GM19468 (cell line): ENCODE results near the gene NT5E.
A peak's percentile ranks its signal among the peaks of the same experiment; 100 is the strongest.
"Not testable (repeated sequence)": the region's sequence is repeated elsewhere in the genome, so short reads cannot be mapped to it uniquely, and the experiment has no call there.

Source experiments
- ATAC-seq: cut with Tn5 transposase; IDR thresholded peaks from one replicate; pipeline ENCODE4 v1.9.1; 2021; ENCODE audit warnings: mild to moderate bottlenecking, moderate library complexity, moderate number of reproducible peaks; ENCODE audit not compliant: unreplicated experiment; ENCODE audit errors: extremely low read depth

NT5E gene

DNA sequence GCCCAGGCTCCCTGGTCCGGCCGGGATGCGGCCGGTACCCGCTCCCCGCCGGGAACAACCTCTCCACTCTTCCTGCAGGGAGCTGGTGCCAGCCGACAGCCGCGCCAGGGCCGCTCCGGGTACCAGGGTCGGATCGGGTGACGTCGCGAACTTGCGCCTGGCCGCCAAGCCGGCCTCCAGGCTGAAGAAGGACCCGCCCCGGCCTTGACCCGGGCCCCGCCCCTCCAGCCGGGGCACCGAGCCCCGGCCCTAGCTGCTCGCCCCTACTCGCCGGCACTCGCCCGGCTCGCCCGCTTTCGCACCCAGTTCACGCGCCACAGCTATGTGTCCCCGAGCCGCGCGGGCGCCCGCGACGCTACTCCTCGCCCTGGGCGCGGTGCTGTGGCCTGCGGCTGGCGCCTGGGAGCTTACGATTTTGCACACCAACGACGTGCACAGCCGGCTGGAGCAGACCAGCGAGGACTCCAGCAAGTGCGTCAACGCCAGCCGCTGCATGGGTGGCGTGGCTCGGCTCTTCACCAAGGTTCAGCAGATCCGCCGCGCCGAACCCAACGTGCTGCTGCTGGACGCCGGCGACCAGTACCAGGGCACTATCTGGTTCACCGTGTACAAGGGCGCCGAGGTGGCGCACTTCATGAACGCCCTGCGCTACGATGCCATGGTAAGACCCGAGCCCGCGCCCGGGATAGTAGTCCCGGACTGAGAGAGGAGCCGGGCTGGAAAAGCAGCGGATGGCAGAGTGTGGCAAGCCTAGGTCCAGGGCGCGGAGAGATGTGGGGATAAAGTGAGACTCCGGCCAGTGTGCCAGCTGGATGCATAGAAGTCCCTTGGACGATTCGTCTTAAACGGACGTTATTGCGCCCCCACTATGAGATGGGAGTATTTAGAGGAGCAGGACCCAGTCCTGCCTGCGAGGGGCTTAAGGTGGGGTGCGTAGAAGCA lies at the start of gene NT5E:
Gene NT5E (plus strand): TSS at position 266 of the 942 bp plus-strand sequence. CDS start 57 bp downstream, at position 323.
- peak; percentile 69 for ATAC-seq

DNA sequence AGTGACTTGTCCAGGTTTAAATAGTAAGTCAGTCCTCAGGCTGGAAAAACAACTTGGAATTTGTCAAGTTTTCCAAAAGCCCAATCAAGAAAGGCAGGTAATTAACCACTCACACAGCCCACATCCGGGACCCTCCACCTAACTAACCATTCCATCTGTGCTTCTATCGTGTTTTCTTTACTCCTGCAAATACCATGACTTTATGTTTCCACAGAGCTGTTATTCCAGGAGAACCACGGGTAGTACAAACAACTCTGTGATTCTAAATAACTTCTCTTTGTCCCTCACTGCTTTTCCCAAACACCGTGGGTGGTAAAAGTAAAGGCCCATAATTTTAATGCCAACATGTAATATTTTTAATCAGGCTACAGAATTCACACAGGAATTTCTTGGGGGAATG lies 49.6 kb upstream of the NT5E start:
- no peak for ATAC-seq

DNA sequence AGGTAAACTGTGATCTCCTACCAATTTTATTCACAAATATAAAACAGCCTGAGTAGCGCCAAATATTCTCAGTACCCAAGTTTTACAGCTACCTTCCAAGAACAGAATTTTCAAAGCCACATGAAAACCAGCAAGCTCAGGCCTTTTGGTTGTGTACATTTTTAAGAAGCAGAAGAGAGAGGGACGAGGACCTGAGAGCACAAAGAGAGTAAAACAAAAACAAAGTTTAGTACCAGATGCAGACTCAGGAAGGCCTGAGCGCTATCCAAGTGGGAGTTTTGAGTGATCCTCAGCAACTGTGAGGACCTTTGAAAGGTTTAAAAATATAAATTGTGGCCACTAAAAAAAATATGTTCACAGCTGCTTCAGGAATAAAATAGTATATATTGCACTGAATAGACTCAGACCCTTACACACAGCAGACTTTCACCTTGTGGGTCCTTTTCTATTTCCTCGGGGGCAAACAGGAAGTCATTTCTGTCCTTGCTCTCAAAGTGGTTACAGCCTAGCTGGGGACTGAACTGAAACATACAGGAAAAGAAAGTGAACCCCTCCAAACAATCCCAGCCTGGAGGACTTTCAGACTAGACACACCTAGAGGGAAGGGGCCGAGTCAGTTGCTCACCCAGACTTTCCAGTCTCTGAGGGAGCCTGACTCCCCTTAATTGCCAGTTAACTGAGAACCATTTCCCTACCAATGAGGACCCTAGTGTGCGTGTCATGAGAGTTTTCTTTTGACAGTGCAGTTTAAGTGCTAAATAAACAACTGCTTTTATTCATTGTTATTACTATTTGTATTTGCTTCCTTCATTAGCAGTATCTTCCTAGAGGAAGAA lies 48.5 kb upstream of the NT5E start:
- no peak for ATAC-seq

DNA sequence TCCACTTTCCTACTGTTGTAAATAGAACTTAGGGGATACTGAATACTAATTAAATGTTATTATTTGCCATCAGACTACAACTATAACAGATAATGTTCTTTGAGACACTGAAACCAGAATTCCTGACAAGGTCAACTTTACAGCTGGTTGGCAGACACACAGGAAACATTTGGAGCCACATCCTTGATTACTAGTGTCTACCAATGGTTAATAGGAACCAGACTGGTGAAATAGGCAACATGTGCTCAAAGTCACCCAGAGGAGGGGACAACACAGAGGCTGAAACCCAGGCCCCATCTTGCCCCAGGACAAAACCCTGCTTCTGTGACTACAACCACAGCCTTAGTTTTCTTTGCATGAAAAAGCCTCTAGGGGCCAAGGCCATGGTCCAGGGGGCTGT lies 47.8 kb upstream of the NT5E start:
- no peak for ATAC-seq

DNA sequence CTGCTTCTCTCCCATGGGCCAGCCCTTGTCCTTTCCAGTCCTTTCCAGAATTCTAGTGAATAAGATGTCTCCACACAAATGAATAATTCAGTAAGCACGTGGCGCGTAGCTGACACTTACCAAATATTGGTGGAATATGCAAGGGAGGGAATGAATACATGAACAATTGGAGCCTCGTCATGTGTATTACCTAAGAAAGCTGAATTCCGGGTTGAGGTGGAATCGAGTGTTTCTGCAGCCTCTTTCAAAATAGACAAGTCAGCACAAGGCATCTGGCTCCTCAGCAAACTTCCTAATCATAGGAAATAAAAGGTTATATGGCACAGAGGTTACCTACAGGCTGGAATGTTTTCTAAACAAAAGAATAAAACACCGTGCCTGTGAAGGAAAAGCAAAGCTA lies 47.0 kb upstream of the NT5E start:
- ATAC-seq, result no peak

DNA sequence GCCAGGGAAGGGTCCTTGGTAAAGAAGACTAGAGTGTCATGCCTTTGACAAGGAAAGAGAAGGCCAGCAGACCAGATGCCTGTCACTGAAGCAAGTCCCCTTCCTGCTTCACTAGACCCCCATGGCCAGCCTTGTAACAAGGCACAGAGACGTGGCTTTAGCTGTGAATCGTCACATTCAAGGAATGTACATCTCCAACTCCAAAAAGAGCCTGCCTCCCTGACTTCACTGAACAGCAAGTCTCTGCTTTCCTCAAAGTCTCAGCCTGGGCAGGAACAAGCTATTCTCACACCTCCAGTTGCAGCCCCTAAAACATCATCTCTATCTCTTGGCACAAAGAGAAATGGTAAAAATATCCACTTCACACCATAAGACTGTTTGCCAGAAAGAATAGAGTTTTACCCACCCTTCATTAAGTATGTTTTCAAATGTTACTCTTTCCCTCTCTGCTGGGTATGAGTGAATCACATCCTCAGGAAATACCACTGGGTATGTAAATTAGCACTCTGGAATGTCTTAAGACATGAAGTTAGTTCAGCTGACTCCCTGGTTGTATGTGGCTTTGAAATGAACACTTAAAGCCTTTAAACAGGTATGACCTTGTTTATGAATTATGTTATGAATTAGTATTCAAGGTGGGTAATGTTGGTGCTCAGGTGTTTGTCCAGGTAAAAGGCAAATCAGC lies 46.4 kb upstream of the NT5E start:
- ATAC-seq, result no peak

DNA sequence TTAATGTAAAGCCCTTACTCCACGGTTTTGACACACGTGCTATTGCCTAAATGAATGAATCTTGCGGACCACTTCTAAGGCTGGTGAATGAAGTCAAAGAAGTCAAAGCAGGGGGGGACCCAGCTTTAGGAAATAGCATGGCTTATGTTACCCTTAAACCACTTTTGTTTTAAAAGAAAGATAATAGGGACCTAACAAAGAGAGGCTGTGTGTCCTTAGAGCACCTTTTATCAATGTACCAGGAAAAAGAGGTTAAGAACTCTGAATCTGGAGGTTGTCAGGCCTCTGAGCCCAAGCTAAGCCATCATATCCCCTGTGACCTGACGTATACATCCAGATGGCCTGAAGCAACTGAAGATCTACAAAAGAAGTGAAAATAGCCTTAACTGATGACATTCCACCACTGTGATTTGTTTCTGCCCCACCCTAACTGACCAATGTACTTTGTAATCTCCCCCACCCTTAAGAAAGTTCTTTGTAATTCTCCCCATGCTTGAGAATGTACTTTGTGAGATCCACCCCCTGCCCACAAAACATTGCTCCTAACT lies 45.8 kb upstream of the NT5E start:
- ATAC-seq, result not testable (repeated sequence)

DNA sequence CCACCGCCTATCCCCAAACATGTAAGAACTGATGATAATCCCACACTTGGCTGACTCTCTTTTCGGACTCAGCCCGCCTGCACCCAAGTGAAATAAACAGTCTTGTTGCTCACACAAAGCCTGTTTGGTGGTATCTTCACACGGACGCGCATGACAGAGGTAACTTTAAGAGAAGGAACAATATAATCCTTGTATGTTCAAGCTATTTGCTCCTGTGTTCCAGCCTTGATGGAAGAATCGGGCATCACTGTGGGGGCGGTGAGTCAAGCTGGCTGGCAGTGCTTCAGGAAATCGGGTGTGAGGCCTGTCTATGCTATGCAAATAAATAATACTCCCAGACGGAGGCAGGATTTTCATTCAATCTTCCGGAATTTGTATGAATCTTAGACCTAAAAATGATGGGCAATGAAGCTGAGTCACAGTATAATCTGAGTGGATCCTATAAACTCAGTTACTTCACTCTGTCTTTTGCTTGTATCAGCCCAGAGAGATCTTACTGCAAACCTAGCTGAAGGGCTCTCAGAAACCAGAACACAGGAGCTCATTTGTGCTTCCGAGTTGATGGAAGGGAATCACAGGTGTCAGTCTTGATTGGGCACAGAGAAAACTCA lies 45.2 kb upstream of the NT5E start:
- ATAC-seq, result no peak

DNA sequence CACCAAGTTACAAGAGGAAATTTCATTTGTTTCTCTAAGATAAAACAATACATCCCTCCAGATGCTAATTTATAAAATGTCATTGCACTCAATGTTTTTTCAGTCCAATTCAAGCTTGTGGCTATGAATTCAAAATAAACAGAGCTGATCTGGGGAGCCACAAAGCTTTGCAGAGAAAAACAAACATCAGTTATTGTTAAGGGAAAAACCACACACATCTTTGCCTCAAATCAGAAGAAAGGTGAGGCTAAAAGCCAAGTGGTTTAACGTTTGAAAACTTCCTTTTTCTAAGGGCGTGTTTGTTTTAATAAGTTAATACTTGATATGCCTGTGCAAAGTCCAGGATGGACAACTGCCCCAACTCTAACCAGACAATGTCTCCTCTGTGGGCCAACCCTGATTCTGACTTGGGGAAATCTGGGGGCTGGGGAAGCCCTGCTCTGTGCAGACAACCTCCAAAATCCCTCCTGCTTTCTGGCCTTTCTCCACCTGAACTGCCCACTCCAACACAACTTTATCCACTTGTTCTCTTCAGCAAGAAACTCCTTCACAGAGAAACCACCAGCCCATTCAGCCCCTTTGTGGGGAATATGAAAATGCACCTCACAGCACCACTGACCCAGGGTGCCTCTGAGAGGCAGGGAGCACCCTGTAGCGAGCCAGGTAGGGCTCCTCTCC lies 44.6 kb upstream of the NT5E start:
- ATAC-seq, result peak; percentile 60

DNA sequence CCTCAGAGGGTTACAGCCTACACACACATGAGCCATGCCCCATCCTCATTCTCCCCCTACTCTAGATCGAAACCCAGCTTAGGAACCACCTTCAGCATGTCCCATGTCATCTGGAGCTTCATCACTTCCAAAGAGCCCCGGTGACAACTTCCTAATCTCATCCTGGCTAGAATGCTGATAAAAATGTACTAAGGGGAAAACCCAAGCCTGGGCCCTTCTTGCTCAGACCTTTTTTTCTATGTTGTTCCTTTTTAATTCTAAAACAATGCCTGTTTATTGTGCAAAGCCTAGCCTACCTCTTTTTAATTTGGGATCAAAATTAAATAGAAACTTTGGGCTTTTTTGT lies 44.1 kb upstream of the NT5E start:
- ATAC-seq, result no peak

DNA sequence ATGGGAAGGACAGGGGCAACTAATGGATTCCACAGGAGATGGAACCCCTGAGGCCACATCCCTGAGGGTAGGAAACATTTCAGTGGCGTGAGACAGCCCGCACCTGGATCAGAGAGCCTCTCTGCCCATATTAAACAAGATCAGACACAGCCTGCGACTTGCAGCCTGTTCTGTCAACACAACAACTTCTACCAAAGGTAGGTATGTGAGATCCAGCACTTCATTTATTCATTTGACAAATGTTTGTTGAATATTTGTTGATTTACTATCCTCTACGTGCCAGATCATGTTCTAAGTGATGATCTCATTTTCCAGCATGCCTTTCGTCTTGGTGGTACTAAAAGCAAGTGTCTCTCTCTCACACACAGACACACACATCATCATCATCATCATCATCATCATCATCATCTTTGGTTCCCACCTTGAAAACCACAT lies 43.2 kb upstream of the NT5E start:
- no peak for ATAC-seq

DNA sequence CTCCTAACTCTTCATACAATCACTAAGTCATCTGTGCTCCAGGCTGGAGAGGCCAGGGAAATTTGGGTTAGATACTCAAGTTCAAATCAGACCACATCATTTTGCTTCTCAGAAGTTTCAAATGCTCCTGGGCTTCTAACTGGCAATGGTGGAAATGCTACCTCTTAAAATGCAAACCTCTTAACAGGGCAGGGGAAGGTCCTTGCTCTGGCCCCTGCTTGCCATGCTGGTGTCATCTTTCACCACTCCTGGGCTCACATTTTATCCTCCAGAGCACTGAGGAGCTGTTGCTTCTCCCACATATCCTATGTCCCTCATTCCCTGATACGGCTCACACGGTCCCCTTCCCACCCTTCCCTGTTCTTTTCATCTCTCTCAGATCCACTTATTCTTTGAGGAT lies 41.8 kb upstream of the NT5E start:
- no peak for ATAC-seq

DNA sequence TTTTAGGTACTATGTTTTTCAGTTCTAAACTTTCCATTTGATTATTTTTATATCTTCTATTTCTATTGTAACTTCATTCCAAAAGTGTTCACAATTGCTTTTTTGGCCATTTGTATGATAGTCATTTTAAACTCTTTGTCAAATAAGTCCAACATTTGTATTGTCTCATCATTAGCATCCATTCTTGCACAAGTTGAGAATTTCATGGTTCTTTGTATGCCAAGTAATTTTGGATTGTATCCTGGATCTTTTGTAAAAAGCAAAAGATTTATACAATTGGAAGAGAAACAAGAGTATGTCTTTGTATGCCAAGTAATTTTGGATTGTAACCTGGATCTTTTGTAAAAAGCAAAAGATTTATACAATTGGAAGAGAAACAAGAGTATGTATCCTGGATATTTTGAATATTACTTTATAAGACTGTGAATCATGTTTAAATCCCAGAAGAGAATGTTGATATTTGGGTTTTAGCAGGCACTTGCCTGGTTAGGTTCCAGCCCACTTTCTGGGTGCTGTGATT lies 36.9 kb upstream of the NT5E start:
- ATAC-seq, result no peak

DNA sequence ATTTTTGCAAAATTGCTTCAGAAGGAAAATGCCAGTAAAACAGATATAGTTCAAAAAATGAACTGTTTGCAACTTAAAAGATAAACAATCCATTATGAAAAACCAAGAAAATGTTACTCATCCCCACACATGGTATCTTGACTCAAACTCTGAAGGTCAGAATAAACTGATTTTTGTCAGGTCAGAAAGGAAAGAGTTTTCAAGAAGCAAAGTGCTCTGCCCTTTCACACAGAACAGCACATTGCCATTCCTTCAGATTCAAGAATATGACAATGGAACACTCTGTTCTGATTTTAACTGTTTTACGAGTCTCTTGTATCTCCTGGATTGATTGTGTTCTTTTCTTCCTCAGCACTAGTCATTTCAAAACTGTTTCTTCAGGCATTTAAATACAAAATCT lies 33.8 kb upstream of the NT5E start:
- ATAC-seq, result no peak

DNA sequence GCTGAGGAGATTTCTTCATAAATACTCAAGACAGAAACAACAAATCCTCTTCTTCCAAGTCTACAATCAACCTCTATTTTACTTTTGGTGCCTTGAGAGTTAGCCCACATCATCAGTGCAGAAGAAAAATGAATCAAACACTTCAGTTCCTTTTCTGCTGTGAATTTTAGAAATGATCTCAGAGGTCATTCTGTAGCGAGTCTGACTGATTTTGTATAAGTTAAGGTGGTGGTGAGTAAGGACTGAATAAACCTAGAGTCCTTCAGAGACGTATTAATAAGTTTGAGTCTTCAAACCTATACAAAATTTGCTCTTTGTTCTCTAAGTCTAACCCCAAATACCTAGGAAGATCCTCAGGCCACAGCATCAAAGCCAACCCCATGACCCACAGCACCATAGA lies 33.1 kb upstream of the NT5E start:
- no peak for ATAC-seq

DNA sequence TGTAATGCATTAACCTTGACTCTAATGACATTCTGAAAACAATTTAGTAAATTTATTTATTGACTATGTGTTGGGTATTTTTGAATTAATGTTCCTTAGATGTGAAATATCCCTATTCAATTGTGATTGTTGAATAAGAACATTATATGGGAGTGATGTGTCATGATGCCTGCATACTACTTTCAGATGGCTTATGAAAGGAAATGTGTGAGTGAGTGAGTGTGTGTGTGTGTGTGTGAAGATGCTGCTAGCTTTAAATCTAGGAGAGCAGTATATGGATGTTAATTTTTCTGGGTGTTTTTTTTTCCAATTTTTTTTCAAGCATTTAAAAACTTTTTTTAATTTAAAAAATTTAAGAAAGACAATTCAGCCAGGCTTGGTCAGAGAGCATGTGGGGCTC lies 32.5 kb upstream of the NT5E start:
- ATAC-seq, result no peak

DNA sequence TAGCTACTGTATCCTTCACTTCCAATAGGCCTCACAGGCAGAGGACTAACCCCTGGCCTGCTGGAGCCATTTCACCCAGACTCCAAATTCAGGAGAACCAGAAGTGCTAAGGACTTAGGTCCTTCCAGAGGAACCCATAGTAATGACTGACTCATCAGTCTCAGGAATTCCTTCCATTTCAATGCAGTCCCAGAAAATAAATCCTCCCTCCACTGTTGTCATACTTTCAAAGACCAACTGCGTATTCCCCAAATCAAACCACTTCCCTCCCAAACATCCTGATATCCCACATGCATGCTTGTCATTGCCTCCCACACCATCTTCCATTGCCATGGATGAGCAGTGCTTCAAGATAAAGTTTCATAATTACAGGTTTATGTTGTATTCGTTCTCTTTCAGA lies 31.8 kb upstream of the NT5E start:
- no peak for ATAC-seq

DNA sequence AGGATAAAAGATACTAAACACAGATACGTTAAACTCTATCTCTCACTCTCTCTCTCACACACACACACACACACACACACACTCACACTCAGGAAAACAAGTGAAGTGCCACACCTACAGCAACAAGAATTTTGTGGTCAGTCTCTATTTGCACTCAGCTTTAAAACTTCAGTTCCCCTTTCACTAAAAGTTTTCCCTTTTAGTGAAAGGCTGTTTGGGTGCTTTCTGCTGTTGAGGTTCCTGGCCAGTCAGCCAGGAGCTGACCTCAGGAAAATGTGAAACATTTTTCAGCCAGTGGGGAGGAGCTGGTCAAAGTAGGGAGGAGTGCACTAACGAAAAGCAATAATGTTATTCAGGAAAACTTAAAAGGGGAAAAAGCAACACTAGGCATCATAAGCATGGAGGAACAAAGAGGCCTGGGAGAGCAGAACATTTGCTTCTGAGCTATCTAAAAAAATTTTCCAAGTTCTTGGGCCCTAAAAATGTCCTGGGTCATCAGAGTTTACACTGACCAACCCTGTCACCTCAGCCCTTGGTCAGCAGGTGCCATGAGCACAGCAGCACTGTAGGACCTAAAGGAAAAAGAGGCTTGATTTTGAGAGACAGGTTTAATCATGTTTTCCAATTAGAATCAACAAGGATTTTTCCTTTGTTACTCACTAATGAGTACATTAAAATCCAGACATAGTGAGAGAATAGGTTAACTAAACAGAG lies 30.7 kb upstream of the NT5E start:
- ATAC-seq, result no peak

DNA sequence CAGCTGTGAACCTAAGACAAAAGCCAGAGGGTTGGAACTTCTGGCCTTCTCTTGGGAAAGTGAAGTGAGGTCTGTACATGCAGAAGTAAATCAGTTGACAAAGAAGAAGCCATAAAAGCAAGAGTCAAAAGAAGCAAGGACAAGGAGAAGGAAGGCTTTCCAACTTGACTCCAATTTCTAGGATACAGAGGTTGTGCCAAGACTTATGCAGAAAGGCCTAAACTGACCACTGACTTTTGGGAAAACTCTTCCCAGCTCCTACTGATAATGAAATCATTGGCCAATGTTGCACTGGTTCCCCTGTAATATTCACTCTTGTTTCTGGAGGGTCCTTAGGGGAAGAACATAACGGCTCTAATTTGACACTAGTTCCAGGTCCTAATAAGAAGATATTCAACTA lies 29.3 kb upstream of the NT5E start:
- no peak for ATAC-seq
